GM12878 (cell line): ENCODE data around the gene GIT1. TPM values are rescaled to one million over a fixed set of nuclear protein-coding genes. Genes with fewer than 3 reads are reported as not detected.

Experiments
- ATAC-seq: fragments of 200-7000 bp; cut with Tn5 transposase; 3 replicates; pipeline ENCODE4 v1.9.1; 2020; ENCODE audit warnings: mild to moderate bottlenecking, moderate library complexity
- BruUV-seq: library from RNA; stranded (reverse); fragments of 400-500 nt; replicated peaks from 2 replicates; lab custom pipeline; 2021; lab: Mats Ljungman, UMichigan
- CTCF ChIA-PET: fragments of 300-600 bp; sonication (Branson Sonifier 250); formaldehyde crosslinking; extraction: SDS; loops from one replicate; lab custom pipeline; 2021; ENCODE audit warnings: inconsistent platforms; lab: Yijun Ruan, JAX
- POLR2A ChIA-PET: fragments of 350-600 bp; formaldehyde crosslinking; extraction: SDS; loops from one replicate; lab custom pipeline; 2021; ENCODE audit warnings: inconsistent platforms; lab: Charles Lee
- RAD21 ChIA-PET: fragments of 300-600 bp; sonication (Branson Sonifier 250); formaldehyde crosslinking; loops from one replicate; lab custom pipeline; 2023; ENCODE audit warnings: antibody characterized with exemption; ENCODE audit not compliant: unreplicated experiment; lab: Charles Lee
- SMC1A ChIA-PET: fragments of 300-600 bp; sonication (Branson Sonifier 250); formaldehyde crosslinking; loops from one replicate; lab custom pipeline; 2023; ENCODE audit not compliant: unreplicated experiment, uncharacterized antibody; lab: Charles Lee
- DNase-seq: peaks from one replicate; pipeline ENCODE4 v3.0.0-alpha.2; 2011; ENCODE audit warnings: low read depth, low spot score
- FAIRE-seq: peaks from 3 replicates; lab custom pipeline; 2011; peaks lifted over from hg19 to GRCh38; lab: Jason Lieb, UNC
- H2AFZ ChIP-seq: 2 replicates; pipeline ENCODE4 v1.6.0; 2011; ENCODE audit warnings: low read depth, low read length, control low read depth; ENCODE audit not compliant: control insufficient read depth
- H3K27ac ChIP-seq: 2 replicates; pipeline ENCODE4 v1.5.1; 2011; ENCODE audit warnings: control low read depth; ENCODE audit not compliant: control insufficient read depth, insufficient read depth
- H3K27me3 ChIP-seq, 2 experiments: replicated peaks in 1 of 2; 2 replicates each; pipeline versions ENCODE4 v1.6.0 to v1.6.1; 2011; ENCODE audit warnings: low read length in 1 of 2; ENCODE audit not compliant: control insufficient read depth in 2 of 2, insufficient read depth in 2 of 2
- H3K36me3 ChIP-seq, 2 experiments: 2 replicates each; pipeline ENCODE4 v1.5.1; 2011; ENCODE audit warnings: low read length in 1 of 2; ENCODE audit not compliant: control insufficient read depth in 2 of 2, insufficient read depth in 2 of 2
- H3K4me1 ChIP-seq: 2 replicates; pipeline ENCODE4 v1.6.1; 2011; ENCODE audit warnings: mild to moderate bottlenecking, low read length, moderate library complexity, mixed read lengths; ENCODE audit not compliant: control insufficient read depth, insufficient read depth
- H3K4me2 ChIP-seq: 2 replicates; pipeline ENCODE4 v1.6.0; 2011; ENCODE audit warnings: control low read depth; ENCODE audit not compliant: control insufficient read depth, insufficient read depth
- H3K4me3 ChIP-seq: fragments of 200-600 bp; sonication (generic); 2 replicates; pipeline ENCODE4 v1.5.1; 2016
- H3K79me2 ChIP-seq: 2 replicates; pipeline ENCODE4 v1.6.0; 2011; ENCODE audit warnings: low read length; ENCODE audit not compliant: control insufficient read depth, insufficient read depth
- H3K9ac ChIP-seq: 2 replicates; pipeline ENCODE4 v1.8.0; 2011; ENCODE audit warnings: low read length, control low read depth, mixed read lengths; ENCODE audit not compliant: control insufficient read depth, insufficient read depth
- H3K9me3 ChIP-seq: replicated peaks from 3 replicates; pipeline ENCODE4 v1.5.1; 2011; ENCODE audit warnings: mild to moderate bottlenecking, low read length; ENCODE audit not compliant: control insufficient read depth, insufficient read depth
- H4K20me1 ChIP-seq: 2 replicates; pipeline ENCODE4 v1.6.0; 2011; ENCODE audit not compliant: control insufficient read depth, insufficient read depth
- ATF2 ChIP-seq: IDR thresholded peaks from 2 replicates; pipeline ENCODE4 v1.6.1; 2012; ENCODE audit warnings: low read length, inconsistent platforms
- EGR1 ChIP-seq, 2 experiments: IDR thresholded peaks; 1 replicate in 1 of 2; 2 replicates in 1 of 2; pipeline ENCODE4 v1.6.1; 2011 to 2012; ENCODE audit warnings: low read depth in 2 of 2, low read length in 2 of 2, borderline replicate concordance in 1 of 2, mild to moderate bottlenecking in 1 of 2, moderate library complexity in 1 of 2
- HDGF ChIP-seq: fragments of 450-650 bp; IDR thresholded peaks from 2 replicates; pipeline ENCODE4 v1.6.1; 2016; ENCODE audit warnings: antibody characterized with exemption
- NFIC ChIP-seq: IDR thresholded peaks from 2 replicates; pipeline ENCODE4 v1.6.1; 2012; ENCODE audit warnings: low read depth, mild to moderate bottlenecking, inconsistent platforms, low read length, moderate library complexity
- NRF1 ChIP-seq: conservative IDR thresholded peaks from 2 replicates; pipeline ENCODE4 v1.6.1; 2011; ENCODE audit warnings: mild to moderate bottlenecking, low read depth, low read length, improper control_type of control experiment
- ZNF592 ChIP-seq: fragments of 450-650 bp; IDR thresholded peaks from 2 replicates; pipeline ENCODE4 v1.6.1; 2017; ENCODE audit warnings: mild to moderate bottlenecking, moderate library complexity
- WGBS: methylation state at CpG from one replicate; pipeline ENCODE4 v1.1.6; 2016; ENCODE audit warnings: low lambda C conversion rate; ENCODE audit not compliant: insufficient replicate concordance, insufficient coverage; ENCODE audit errors: missing lambda C conversion rate; 5-methylcytosine and 5-hydroxymethylcytosine counted together
- in situ Hi-C: fragments of 300-500 bp; cut with MboI; formaldehyde crosslinking; loops from 9 replicates; pipeline ENCODE4 v1.14.3; 2018; ENCODE audit warnings: mixed read lengths
- intact Hi-C: fragments of 100-400 bp; cut with micrococcal nuclease; formaldehyde crosslinking; loops from one replicate; pipeline ENCODE4 v1.14.2; 2022; ENCODE audit not compliant: unreplicated experiment
- polyA plus RNA-seq, 11 experiments: library from polyadenylated mRNA; depleted of rRNA in 4 of 11; unstranded in 6 of 11; stranded (reverse) in 5 of 11; fragments of >200 nt; fragmentation: Nextera tagmentation in 4 of 11; fragmentation: Illumina TruSeq in 1 of 11; extraction: Ambion mirVana in 4 of 11; extraction: Trizol in 1 of 11; gene quantifications; 1 replicate in 1 of 11; 2 replicates in 10 of 11; pipeline versions ENCODE4 v1.2.1 to v1.2.3, GENCODE V29; 2011 to 2016; ENCODE audit warnings: inconsistent platforms in 2 of 11, missing spikeins in 2 of 11, low read depth in 1 of 11
- total RNA-seq, 4 experiments: library from RNA; depleted of rRNA in 3 of 4; stranded (reverse); fragments of >200 nt in 3 of 4; fragmentation: Illumina TruSeq in 1 of 4; extraction: Trizol in 1 of 4; gene quantifications; 2 replicates each; pipeline versions ENCODE4 v1.2.1 to v1.2.3, GENCODE V29; 2013 to 2021
- TF ChIP-seq, protein P1 (sequence below): IDR thresholded peaks from 2 replicates; pipeline ENCODE4 v1.6.1; 2012; ENCODE audit warnings: mild to moderate bottlenecking, low read depth, low read length

The GIT1 gene
- total and polyA plus RNA-seq, 10 of the 15 experiments (the other 5 are each of a cell fraction or from before 2014, with no cell fraction given), result 0.24 to 45.3 (median 20.9) TPM

DNA sequence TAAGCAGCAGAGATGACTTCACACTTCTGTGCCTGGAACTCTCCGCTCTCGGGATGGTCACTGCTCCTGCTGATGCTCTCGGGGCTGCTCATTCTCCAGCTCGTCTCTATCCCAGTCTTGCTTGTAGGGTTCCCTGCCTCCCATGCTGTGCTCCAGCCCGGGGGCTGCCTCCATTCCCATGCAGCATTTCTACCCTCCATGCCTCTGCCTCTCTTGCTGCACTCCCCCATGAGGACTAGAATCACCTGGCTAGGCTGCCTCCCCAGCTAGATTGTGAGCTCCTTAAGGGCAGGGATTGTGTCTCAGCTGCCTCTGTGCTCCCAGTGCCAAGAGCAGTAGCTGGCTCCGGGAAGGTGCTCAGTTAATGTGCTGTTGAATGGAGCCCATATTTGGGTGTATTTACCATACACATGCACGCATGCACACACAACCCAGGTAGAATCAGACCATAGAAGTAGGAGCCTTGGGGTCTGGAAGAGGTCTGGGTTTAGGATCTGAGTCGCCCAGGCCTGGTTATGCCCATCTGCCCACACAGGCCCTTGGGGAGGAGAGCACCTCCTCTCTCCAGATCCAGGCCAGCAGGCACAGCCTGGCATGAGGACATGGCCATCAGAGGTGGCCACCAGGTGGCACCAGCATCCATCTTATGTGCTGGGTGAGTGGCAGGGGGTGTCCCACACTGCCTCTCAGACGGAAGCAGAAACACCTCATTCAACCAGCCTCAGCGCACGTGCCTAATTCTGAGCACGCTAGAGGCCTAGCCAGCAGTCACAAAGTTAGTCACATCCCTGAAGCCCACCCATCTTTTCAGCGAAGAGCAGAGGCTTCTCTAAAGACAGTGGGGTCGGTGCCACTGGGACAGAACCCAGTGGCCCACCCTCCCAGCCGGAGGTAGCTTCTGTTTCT, 9.3 kb downstream of the GIT1 start:
- RAD21 ChIA-PET, result interaction anchor here (0.6 to 4.1 kb wide), 14 partner anchors 10 to 513 kb away, joined by 3 to 25 read pairs (median 4); partner anchors contain the start of genes ANKRD13B and TP53I13
- POLR2A ChIA-PET, result interaction anchor here (0.7 to 1.8 kb wide), 5 partner anchors 12 to 125 kb away, joined by 3 to 9 read pairs (median 3); partner anchors contain the start of gene ANKRD13B
- H3K4me1 ChIP-seq, result peaks cover 11% of the 10 kb centered on the region
- peaks cover 8 to 21% of the 10 kb centered on the region in 2 experiments; a peak in 3 of 4 replicates for H3K36me3 ChIP-seq
- intact Hi-C loops, result loop anchor here (1.0 to 5.0 kb wide), 5 partner anchors 11 to 442 kb away; no protein-coding TSS in a partner anchor
- peaks cover 4% of the 10 kb centered on the region; the same call in 1 of the 2 replicates for H3K79me2 ChIP-seq
- peak; percentile 100 for ATAC-seq
- no peak overlapping the region for H3K4me2 ChIP-seq
- in situ Hi-C loops, result no loop called here
- no peak for DNase-seq
- peak; percentile 98 for FAIRE-seq
- 53% methylated on average over 13 of the region's 15 CpGs for WGBS
- no peaks in the 10 kb centered on the region for H4K20me1 ChIP-seq
- SMC1A ChIA-PET, result interaction anchor here (0.6 to 2.6 kb wide), 15 partner anchors 11 to 449 kb away, joined by 3 to 14 read pairs (median 3); partner anchors contain the start of gene ANKRD13B
- no peak overlapping the region for H3K9ac ChIP-seq
- no peak overlapping the region; the same call in 1 of the 2 replicates for H2AFZ ChIP-seq
- no peaks in the 10 kb centered on the region for H3K27me3 ChIP-seq
- no peaks in the 10 kb centered on the region for H3K9me3 ChIP-seq
- CTCF ChIA-PET, result interaction anchor here (0.7 to 6.1 kb wide), 22 partner anchors 8 to 513 kb away, joined by 3 to 72 read pairs (median 4); partner anchors contain the start of gene ANKRD13B
- H3K27ac ChIP-seq, result no peak overlapping the region; the same call in 1 of the 2 replicates
- no TSS peak for BruUV-seq
- no peak overlapping the region for H3K4me3 ChIP-seq
- TF ChIP-seq NFIC (no peak), NRF1 (no peak), EGR1 (IDR thresholded peaks at IDR 0.05; ENCODE audit: borderline replicate concordance in 1 of 2, low read depth in 2 of 2, low read length in 2 of 2) (no peak), ATF2 (no peak), HDGF (peak; percentile 91), ZNF592 (no peak)
- TF ChIP-seq, protein P1, sequence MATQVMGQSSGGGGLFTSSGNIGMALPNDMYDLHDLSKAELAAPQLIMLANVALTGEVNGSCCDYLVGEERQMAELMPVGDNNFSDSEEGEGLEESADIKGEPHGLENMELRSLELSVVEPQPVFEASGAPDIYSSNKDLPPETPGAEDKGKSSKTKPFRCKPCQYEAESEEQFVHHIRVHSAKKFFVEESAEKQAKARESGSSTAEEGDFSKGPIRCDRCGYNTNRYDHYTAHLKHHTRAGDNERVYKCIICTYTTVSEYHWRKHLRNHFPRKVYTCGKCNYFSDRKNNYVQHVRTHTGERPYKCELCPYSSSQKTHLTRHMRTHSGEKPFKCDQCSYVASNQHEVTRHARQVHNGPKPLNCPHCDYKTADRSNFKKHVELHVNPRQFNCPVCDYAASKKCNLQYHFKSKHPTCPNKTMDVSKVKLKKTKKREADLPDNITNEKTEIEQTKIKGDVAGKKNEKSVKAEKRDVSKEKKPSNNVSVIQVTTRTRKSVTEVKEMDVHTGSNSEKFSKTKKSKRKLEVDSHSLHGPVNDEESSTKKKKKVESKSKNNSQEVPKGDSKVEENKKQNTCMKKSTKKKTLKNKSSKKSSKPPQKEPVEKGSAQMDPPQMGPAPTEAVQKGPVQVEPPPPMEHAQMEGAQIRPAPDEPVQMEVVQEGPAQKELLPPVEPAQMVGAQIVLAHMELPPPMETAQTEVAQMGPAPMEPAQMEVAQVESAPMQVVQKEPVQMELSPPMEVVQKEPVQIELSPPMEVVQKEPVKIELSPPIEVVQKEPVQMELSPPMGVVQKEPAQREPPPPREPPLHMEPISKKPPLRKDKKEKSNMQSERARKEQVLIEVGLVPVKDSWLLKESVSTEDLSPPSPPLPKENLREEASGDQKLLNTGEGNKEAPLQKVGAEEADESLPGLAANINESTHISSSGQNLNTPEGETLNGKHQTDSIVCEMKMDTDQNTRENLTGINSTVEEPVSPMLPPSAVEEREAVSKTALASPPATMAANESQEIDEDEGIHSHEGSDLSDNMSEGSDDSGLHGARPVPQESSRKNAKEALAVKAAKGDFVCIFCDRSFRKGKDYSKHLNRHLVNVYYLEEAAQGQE, result no peak
